SK-N-MC (cell line): ENCODE data around the gene RIBC2.

Source experiments
- DNase-seq: peaks from one replicate; pipeline ENCODE4 v3.0.0-alpha.2; 2011; ENCODE audit warnings: low read depth, low spot score
- H3K27ac ChIP-seq: fragments of 200-600 bp; sonication (generic); 2 replicates; pipeline ENCODE4 v1.5.1; 2016; ENCODE audit warnings: mixed run types
- H3K36me3 ChIP-seq: fragments of 200-600 bp; sonication (generic); 2 replicates; pipeline ENCODE4 v1.6.1; 2017; ENCODE audit warnings: antibody characterized with exemption, low read length, mixed read lengths; ENCODE audit not compliant: insufficient read depth
- H3K4me3 ChIP-seq: fragments of 200-600 bp; sonication (generic); 2 replicates; pipeline ENCODE4 v1.5.1; 2016
- H3K9ac ChIP-seq: fragments of 200-600 bp; sonication (generic); 2 replicates; pipeline ENCODE4 v1.8.0; 2017; ENCODE audit warnings: mixed run types, mixed read lengths; ENCODE audit not compliant: insufficient read length
- H3K9me3 ChIP-seq: fragments of 200-600 bp; sonication (generic); 2 replicates; pipeline ENCODE4 v1.6.1; 2017; ENCODE audit warnings: low read depth, mild to moderate bottlenecking, antibody characterized with exemption, low read length, moderate library complexity, mixed read lengths
- EZH2 ChIP-seq: fragments of 200-600 bp; sonication (generic); IDR thresholded peaks from one replicate; pipeline ENCODE4 v1.6.1; 2017; ENCODE audit warnings: antibody characterized with exemption
- FOXP2 ChIP-seq: optimal IDR thresholded peaks from 2 replicates; pipeline ENCODE3; 2011; ENCODE audit warnings: mild to moderate bottlenecking, moderate library complexity; ENCODE audit not compliant: insufficient read depth; ENCODE audit errors: extremely low read length, control extremely low read depth
- POLR2AphosphoS5 ChIP-seq: IDR thresholded peaks from 2 replicates; pipeline ENCODE4 v1.6.1; 2012; ENCODE audit warnings: mild to moderate bottlenecking, low read depth, low read length, borderline replicate concordance

Gene RIBC2

DNA sequence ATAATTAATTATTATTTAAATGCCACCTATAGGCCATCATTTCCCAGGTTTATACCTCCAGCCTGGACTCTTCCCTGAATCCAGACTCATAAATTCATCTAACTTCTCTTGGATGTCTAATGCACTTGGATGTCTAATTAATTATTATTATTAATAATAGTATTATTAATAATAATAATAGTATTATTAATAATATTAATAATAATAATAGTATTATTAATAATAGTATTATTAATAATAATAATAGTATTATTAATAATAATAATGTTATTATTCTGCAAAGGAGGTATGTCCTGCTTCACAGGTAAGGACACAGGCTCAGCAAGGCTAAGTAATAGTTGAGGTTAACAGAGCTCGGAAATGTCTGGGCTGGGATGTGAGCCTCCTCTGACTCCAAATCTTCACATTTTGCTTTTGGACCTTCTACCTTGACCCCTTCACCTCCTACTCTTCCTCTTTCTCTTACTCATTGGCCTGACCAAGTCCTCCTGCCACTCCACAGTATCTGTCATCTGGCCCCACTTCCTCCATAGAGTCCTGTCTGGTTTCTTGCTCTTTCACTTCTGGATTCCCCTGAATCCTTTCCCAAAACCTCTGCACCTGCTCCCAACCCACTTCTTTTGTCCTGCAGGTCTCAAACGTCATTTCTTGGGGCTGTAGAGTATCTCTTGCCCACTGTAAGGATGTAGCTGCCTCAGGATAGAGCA lies 8.0 kb downstream of the RIBC2 start:
- H3K36me3 ChIP-seq = peaks cover 25% of the 10 kb centered on the region; the same call in 1 of the 2 replicates
- H3K27ac ChIP-seq = no peak overlapping the region
- no peak overlapping the region for H3K4me3 ChIP-seq
- no peak for DNase-seq
- no peak overlapping the region for H3K9ac ChIP-seq
- TF ChIP-seq POLR2AphosphoS5 (no peak), EZH2 (no peak), FOXP2 (no peak)
- H3K9me3 ChIP-seq = no peaks in the 10 kb centered on the region

DNA sequence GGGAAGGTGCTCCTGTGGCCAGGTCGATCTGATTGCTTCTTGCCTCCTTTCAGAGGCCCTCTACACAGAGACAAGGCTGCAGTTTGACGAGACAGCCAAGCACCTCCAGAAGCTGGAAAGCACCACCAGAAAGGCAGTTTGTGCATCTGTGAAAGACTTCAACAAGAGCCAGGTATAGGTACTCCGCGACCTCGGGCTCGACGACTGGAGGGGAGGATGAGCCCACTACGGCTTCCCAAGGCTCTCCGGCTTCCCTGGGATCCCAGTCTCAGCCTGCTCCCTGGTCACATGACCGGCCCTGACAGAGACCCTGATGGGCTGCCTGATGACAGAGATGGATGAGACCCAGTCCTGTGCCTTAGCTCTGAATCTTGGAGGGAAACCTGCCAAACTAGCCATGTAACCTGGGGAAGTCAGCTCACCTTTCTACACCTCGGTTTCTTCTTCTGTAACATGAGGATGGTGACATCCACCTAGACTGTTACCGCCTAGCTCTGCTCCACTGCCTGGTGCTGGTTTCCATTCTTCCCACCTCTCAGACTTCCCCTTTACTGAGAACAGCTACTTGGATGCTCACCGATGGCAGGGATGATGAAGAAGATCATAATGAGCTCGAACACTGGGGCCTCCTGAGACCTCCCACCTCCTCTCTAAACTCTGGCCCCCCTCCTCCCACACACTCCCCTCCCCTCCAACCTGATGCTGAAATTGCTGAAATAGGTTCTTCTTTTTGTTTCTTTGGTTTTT lies 8.9 kb downstream of the RIBC2 start:
- DNase-seq = no peak
- Histone ChIP-seq H3K27ac (no peak overlapping the region), H3K4me3 (no peak overlapping the region), H3K36me3 (peaks cover 31% of the 10 kb centered on the region), H3K9me3 (no peaks in the 10 kb centered on the region), H3K9ac (no peak overlapping the region)
- no peak for TF ChIP-seq POLR2AphosphoS5
- TF ChIP-seq EZH2 = no peak
- TF ChIP-seq FOXP2 = no peak

DNA sequence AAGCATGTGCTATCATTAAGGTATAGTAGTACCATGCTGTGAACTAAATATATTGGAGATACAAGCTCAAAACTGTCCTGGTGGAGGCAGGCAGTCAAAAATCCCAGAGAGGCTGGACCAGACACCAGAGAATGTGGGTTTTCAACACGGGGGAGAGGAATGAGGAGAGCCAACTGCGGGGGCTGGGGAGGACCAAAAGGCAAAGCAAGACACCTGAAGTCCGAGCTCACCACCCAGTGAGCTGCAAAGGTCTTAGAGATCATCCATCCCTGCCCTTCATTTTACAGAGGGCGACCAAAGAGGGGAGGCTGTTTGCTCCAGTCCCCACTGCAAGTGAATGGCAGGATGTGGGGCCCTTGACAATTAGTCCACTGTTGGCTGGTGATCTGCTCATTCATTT lies 10.0 kb downstream of the RIBC2 start:
- Histone ChIP-seq H3K27ac (no peak overlapping the region), H3K9me3 (no peaks in the 10 kb centered on the region), H3K36me3 (peaks cover 22% of the 10 kb centered on the region), H3K4me3 (no peak overlapping the region), H3K9ac (no peak overlapping the region)
- no peak for DNase-seq
- TF ChIP-seq POLR2AphosphoS5 (no peak), EZH2 (no peak), FOXP2 (no peak)

DNA sequence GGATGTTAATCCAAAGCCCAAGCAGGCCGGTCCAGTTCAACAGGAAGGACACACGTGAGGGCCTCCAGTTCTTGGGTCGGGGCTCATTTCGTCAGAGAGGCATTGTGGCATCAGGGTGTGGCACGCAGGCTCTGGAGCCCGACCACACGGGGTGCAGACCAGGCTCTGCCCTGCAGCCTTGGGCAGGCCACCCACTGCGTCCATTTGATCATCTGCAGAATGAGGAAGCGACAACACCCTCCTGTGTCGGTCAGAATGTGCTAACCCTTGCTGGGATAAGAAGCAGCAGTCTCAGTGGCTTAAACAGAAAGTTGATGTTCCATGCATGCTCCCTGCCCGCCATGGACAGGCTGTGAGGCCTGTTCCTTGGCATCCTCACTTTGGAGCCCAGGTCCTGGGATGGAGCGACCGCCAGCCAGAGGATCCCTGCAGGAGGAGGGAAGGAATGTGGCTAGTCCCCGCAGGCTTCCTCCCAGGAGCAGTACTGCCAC lies 10.8 kb downstream of the RIBC2 start:
- H3K36me3 ChIP-seq = peaks cover 15% of the 10 kb centered on the region
- DNase-seq = no peak
- H3K9me3 ChIP-seq = no peaks in the 10 kb centered on the region
- TF ChIP-seq POLR2AphosphoS5 (no peak), FOXP2 (no peak), EZH2 (no peak)
- H3K27ac ChIP-seq = no peak overlapping the region
- no peak overlapping the region for H3K4me3 ChIP-seq
- H3K9ac ChIP-seq = no peak overlapping the region

DNA sequence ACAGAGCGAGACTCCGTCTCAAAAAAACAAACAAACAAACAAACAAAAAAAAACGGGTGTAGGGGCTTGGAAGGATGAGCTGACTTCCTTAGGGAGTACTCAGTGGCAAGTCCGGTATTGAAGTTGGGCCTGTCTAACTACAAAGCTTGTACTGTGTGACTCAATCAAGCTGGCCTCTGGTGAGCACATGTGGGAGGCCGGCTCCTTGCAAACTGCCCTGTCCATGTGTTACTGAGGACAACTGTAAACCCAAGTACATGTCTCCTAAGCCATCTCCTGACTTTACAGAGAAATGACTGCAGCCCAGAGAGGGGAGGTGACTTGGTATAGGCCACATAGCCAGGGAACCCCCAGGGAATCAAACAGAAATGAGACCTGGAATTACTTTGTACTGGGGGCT lies 11.6 kb downstream of the RIBC2 start:
- Histone ChIP-seq H3K9me3 (no peaks in the 10 kb centered on the region), H3K27ac (no peak overlapping the region), H3K36me3 (peaks cover 15% of the 10 kb centered on the region), H3K9ac (no peak overlapping the region), H3K4me3 (no peak overlapping the region)
- DNase-seq = no peak
- no peak for TF ChIP-seq EZH2
- TF ChIP-seq POLR2AphosphoS5 = no peak
- no peak for TF ChIP-seq FOXP2

DNA sequence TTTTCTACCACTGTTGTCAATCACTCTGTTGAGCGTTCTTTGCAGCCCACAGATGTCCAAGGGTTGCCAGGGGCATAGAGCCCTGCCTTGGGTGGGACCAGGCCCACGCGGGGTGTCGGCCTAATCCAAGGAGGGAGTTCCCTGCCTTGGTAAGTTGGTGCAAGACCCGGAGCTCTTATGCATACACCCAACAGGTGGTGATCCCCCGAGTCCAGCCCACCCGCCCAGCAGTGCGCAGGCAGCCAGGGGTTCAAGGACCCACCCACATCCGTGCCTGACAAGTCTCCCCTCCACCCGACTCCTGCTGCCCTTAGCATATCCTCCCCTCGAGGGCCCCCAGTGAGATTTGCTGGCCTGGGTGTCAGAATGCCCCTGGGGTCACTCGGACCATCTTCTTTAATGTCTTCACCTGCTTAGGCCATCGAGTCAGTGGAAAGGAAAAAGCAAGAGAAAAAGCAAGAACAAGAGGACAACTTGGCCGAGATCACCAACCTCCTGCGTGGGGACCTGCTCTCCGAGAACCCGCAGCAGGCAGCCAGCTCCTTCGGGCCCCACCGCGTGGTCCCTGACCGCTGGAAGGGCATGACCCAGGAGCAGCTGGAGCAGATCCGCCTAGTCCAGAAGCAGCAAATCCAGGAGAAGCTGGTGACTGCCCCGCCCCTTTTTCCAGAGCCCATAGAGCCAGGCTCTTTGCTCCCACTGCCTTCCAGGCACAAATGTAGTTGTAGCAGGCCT lies 12.2 kb downstream of the RIBC2 start:
- Histone ChIP-seq H3K9me3 (no peaks in the 10 kb centered on the region), H3K4me3 (no peak overlapping the region), H3K27ac (no peak overlapping the region), H3K36me3 (peaks cover 15% of the 10 kb centered on the region), H3K9ac (no peak overlapping the region)
- TF ChIP-seq FOXP2 = no peak
- no peak for DNase-seq

DNA sequence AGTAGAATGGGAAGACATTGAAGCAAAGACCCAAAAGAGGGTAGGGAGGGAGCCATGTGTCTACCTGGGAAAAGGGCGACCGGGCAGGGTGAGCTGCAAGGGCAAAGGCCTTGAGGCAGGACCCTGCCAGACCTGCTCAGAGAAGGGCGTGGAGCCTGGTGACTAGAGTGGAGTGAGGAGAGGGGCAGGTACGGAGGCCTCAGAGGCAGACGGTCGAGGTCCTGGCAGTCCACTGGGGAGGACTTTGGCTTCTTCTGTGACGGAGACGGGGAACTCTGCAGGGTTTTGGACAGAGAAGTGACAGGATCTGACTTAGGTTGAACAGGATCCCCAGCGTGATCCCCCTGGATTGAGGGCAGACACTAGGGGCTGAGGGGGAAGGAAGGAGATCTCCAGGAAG lies 12.9 kb downstream of the RIBC2 start:
- no peak for DNase-seq

DNA sequence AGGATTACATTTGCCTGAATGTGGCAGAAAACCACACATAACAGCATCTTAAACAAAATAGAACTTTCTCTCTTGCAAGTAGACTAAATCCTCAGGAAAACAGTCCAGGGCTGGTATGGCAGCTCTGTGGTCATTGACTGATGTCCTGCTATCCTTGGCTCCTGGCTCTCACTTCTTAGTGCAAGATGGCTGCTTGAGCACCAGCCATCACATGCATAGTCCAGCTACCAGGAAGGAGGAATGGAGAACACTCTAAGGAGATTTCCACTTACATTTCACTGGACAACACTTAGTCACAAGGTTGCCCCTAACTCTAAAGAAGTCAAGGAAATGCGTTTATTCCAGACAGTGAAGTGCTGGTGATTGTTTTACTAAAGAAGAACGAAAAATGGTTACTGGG lies 13.6 kb downstream of the RIBC2 start:
- Histone ChIP-seq H3K36me3 (peaks cover 15% of the 10 kb centered on the region), H3K4me3 (no peak overlapping the region), H3K27ac (no peak overlapping the region), H3K9me3 (no peaks in the 10 kb centered on the region), H3K9ac (no peak overlapping the region)
- no peak for DNase-seq
- no peak for TF ChIP-seq EZH2

More for the DNA sequence above, 12.9 kb downstream of the RIBC2 start:
- Histone ChIP-seq H3K9me3 (no peaks in the 10 kb centered on the region), H3K4me3 (no peak overlapping the region), H3K27ac (no peak overlapping the region), H3K36me3 (peaks cover 15% of the 10 kb centered on the region), H3K9ac (no peak overlapping the region)
- TF ChIP-seq EZH2 (no peak), FOXP2 (no peak), POLR2AphosphoS5 (no peak)
